ENCODE results near the gene DNAJC15. TPM values are rescaled to one million over a fixed set of nuclear protein-coding genes. Genes with fewer than 3 reads are reported as not detected.

Gene DNAJC15
- total and polyA plus RNA-seq, 2 of the 8 experiments (the other 6 are each of a cell fraction or from before 2014, with no cell fraction given): 5.8 to 20.8 TPM

GRCh38 chr13:43132257-43132656 is 108.9 kb downstream of the DNAJC15 start (continued):
- TF ChIP-seq YY1 (IDR thresholded peaks at IDR 0.05; ENCODE audit: low read depth, low read length) (0 out of 2 replicates have a peak, but pooled peaks have one; percentile 27), TBP (IDR thresholded peaks at IDR 0.05; ENCODE audit: low read depth, low read length) (no peak), POLR2A (IDR thresholded peaks at IDR 0.05; ENCODE audit: control extremely low read depth in 1 of 2, low read depth in 2 of 2, low read length in 2 of 2) (no peak), POU5F1 (IDR thresholded peaks at IDR 0.05; ENCODE audit: low read depth, low read length) (no peak), FOSL1 (IDR thresholded peaks at IDR 0.05; ENCODE audit: insufficient read depth, low read depth, low read length) (no peak), JUN (IDR thresholded peaks at IDR 0.05; ENCODE audit: low read depth, low read length) (no peak), PHF8 (conservative IDR thresholded peaks at IDR 0.05; ENCODE audit: low read depth, low read length) (no peak), TAF1 (IDR thresholded peaks at IDR 0.05; ENCODE audit: low read depth, low read length) (no peak), CEBPB (IDR thresholded peaks at IDR 0.05; ENCODE audit: low read depth, low read length) (peak; percentile 54), NANOG (IDR thresholded peaks at IDR 0.05; ENCODE audit: insufficient read depth, low read depth, low read length, poor library complexity, severe bottlenecking) (no peak), ATF3 (IDR thresholded peaks at IDR 0.05; ENCODE audit: insufficient read depth, low read depth, low read length) (0 out of 2 replicates have a peak, but pooled peaks have one; percentile 29), RAD21 (IDR thresholded peaks at IDR 0.05 in 1 of 2, conservative IDR thresholded peaks at IDR 0.05 in 1 of 2; ENCODE audit: low read depth in 2 of 2, low read length in 2 of 2) (peak; percentile 88 to 92), NRF1 (IDR thresholded peaks at IDR 0.05; ENCODE audit: low read depth, low read length) (no peak), RXRA (IDR thresholded peaks at IDR 0.05; ENCODE audit: insufficient read depth, low read depth, low read length) (no peak)
